ENCODE data around the gene CFAP20.
"Not testable (repeated sequence)": the region's sequence is repeated elsewhere in the genome, so short reads cannot be mapped to it uniquely, and the experiment has no call there.

The CFAP20 gene

GRCh38 chr16:58095575-58095960, 33.6 kb downstream of the CFAP20 start:
- not testable (repeated sequence) for DNase-seq

GRCh38 chr16:58094791-58095574, 34.2 kb downstream of the CFAP20 start:
- no peak for DNase-seq

- no peak for DNase-seq
Observed at GRCh38 chr16:58094026-58094425, 35.2 kb downstream of the CFAP20 start.

- DNase-seq, result not testable (repeated sequence)
Observed at GRCh38 chr16:58090396-58090795, 38.8 kb downstream of the CFAP20 start.

- no peak for DNase-seq
Observed at GRCh38 chr16:58088091-58088490, 41.1 kb downstream of the CFAP20 start.

- no peak for DNase-seq
Observed at GRCh38 chr16:58087209-58087913, 41.8 kb downstream of the CFAP20 start.

GRCh38 chr16:58086381-58087208, 42.6 kb downstream of the CFAP20 start:
- no peak for DNase-seq

GRCh38 chr16:58085584-58086251, 43.5 kb downstream of the CFAP20 start:
- no peak for DNase-seq

- no peak for DNase-seq
Observed at GRCh38 chr16:58085171-58085570, 44.0 kb downstream of the CFAP20 start.

- DNase-seq, result no peak
Observed at GRCh38 chr16:58084635-58085034, 44.5 kb downstream of the CFAP20 start.

- DNase-seq, result no peak
Observed at GRCh38 chr16:58082381-58082780, 46.8 kb downstream of the CFAP20 start.

- DNase-seq, result not testable (repeated sequence)
Observed at GRCh38 chr16:58080657-58081056, 48.5 kb downstream of the CFAP20 start.

GRCh38 chr16:58077796-58078195, 51.4 kb downstream of the CFAP20 start:
- no peak for DNase-seq

GRCh38 chr16:58076514-58076913, 52.7 kb downstream of the CFAP20 start:
- no peak for DNase-seq

GRCh38 chr16:58074657-58075056, 54.5 kb downstream of the CFAP20 start:
- DNase-seq, result no peak

GRCh38 chr16:58073086-58073485, 56.1 kb downstream of the CFAP20 start:
- DNase-seq, result not testable (repeated sequence)

GRCh38 chr16:58072134-58072533, 57.0 kb downstream of the CFAP20 start:
- not testable (repeated sequence) for DNase-seq

GRCh38 chr16:58070585-58070984, 58.6 kb downstream of the CFAP20 start:
- no peak for DNase-seq

Measured in NCI-H82 (cell line).